ENCODE data around the gene KL. TPM values are rescaled to one million over a fixed set of nuclear protein-coding genes. Genes with fewer than 3 reads are reported as not detected.

The KL gene
- total and polyA plus RNA-seq, 10 of the 15 experiments (the other 5 are each of a cell fraction or from before 2014, with no cell fraction given): 0.08 to 2.1 (median 1.4) TPM

DNA sequence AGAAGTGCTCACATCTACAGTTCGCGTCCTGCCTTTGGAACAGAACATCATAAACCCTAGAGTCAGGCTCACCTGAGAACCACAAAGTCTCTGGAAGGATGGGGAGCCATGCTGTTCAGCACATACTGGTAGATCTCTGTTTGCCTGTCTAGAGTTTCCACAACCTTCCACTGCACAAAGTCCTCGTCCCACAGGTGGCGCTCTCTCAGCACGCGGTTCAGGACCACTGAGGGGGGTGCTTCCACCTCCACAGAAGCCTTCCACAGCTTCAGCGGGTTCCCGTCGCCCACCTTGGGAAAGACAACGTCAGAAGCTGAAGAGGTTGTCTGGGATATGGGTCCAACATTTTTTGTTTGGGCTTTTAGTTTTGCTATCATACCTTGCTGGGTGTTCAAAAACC, 93.6 kb downstream of the KL start (continued):
- TF ChIP-seq, protein P1, sequence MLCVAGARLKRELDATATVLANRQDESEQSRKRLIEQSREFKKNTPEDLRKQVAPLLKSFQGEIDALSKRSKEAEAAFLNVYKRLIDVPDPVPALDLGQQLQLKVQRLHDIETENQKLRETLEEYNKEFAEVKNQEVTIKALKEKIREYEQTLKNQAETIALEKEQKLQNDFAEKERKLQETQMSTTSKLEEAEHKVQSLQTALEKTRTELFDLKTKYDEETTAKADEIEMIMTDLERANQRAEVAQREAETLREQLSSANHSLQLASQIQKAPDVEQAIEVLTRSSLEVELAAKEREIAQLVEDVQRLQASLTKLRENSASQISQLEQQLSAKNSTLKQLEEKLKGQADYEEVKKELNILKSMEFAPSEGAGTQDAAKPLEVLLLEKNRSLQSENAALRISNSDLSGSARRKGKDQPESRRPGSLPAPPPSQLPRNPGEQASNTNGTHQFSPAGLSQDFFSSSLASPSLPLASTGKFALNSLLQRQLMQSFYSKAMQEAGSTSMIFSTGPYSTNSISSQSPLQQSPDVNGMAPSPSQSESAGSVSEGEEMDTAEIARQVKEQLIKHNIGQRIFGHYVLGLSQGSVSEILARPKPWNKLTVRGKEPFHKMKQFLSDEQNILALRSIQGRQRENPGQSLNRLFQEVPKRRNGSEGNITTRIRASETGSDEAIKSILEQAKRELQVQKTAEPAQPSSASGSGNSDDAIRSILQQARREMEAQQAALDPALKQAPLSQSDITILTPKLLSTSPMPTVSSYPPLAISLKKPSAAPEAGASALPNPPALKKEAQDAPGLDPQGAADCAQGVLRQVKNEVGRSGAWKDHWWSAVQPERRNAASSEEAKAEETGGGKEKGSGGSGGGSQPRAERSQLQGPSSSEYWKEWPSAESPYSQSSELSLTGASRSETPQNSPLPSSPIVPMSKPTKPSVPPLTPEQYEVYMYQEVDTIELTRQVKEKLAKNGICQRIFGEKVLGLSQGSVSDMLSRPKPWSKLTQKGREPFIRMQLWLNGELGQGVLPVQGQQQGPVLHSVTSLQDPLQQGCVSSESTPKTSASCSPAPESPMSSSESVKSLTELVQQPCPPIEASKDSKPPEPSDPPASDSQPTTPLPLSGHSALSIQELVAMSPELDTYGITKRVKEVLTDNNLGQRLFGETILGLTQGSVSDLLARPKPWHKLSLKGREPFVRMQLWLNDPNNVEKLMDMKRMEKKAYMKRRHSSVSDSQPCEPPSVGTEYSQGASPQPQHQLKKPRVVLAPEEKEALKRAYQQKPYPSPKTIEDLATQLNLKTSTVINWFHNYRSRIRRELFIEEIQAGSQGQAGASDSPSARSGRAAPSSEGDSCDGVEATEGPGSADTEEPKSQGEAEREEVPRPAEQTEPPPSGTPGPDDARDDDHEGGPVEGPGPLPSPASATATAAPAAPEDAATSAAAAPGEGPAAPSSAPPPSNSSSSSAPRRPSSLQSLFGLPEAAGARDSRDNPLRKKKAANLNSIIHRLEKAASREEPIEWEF (IDR thresholded peaks at IDR 0.05; ENCODE audit: insufficient replicate concordance, low read depth, low read length): no peak
- TF ChIP-seq CBFB (IDR thresholded peaks at IDR 0.05; ENCODE audit: low read depth) (no peak), IRF4 (IDR thresholded peaks at IDR 0.05; ENCODE audit: low read depth, low read length) (no peak), KDM1A (IDR thresholded peaks at IDR 0.05; ENCODE audit: borderline replicate concordance) (no peak), SREBF2 (IDR thresholded peaks at IDR 0.05; ENCODE audit: low read length) (no peak), RAD21 (IDR thresholded peaks at IDR 0.05; ENCODE audit: insufficient read depth, low read depth, low read length) (peak; percentile 60), ATF7 (IDR thresholded peaks at IDR 0.05; ENCODE audit: low read depth) (no peak), NBN (IDR thresholded peaks at IDR 0.05) (peak; percentile 48; the same call in 1 of the 2 replicates), SPI1 (IDR thresholded peaks at IDR 0.05; ENCODE audit: borderline replicate concordance, insufficient read depth, low read depth, low read length) (no peak), SUPT20H (IDR thresholded peaks at IDR 0.05; ENCODE audit: borderline replicate concordance, control insufficient read depth, low read depth, low read length) (no peak), POLR2A (IDR thresholded peaks at IDR 0.05; ENCODE audit: low read depth, low read length) (peak; percentile 50), CREB1 (IDR thresholded peaks at IDR 0.05; ENCODE audit: low read depth) (no peak), ESRRA (IDR thresholded peaks at IDR 0.05; ENCODE audit: low read length) (no peak), MYC (IDR thresholded peaks at IDR 0.05; ENCODE audit: insufficient read depth, insufficient read length, insufficient replicate concordance, low read length, severe bottlenecking) (peak; percentile 38), YBX1 (IDR thresholded peaks at IDR 0.05) (no peak)
- TF ChIP-seq, protein P2, sequence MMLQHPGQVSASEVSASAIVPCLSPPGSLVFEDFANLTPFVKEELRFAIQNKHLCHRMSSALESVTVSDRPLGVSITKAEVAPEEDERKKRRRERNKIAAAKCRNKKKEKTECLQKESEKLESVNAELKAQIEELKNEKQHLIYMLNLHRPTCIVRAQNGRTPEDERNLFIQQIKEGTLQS (IDR thresholded peaks at IDR 0.05; ENCODE audit: borderline replicate concordance, extremely low read depth, low read depth, low read length): no peak
- TF ChIP-seq, protein P3, sequence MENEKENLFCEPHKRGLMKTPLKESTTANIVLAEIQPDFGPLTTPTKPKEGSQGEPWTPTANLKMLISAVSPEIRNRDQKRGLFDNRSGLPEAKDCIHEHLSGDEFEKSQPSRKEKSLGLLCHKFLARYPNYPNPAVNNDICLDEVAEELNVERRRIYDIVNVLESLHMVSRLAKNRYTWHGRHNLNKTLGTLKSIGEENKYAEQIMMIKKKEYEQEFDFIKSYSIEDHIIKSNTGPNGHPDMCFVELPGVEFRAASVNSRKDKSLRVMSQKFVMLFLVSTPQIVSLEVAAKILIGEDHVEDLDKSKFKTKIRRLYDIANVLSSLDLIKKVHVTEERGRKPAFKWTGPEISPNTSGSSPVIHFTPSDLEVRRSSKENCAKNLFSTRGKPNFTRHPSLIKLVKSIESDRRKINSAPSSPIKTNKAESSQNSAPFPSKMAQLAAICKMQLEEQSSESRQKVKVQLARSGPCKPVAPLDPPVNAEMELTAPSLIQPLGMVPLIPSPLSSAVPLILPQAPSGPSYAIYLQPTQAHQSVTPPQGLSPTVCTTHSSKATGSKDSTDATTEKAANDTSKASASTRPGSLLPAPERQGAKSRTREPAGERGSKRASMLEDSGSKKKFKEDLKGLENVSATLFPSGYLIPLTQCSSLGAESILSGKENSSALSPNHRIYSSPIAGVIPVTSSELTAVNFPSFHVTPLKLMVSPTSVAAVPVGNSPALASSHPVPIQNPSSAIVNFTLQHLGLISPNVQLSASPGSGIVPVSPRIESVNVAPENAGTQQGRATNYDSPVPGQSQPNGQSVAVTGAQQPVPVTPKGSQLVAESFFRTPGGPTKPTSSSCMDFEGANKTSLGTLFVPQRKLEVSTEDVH (IDR thresholded peaks at IDR 0.05; ENCODE audit: low read depth, partially characterized antibody): no peak
- TF ChIP-seq, protein P4, sequence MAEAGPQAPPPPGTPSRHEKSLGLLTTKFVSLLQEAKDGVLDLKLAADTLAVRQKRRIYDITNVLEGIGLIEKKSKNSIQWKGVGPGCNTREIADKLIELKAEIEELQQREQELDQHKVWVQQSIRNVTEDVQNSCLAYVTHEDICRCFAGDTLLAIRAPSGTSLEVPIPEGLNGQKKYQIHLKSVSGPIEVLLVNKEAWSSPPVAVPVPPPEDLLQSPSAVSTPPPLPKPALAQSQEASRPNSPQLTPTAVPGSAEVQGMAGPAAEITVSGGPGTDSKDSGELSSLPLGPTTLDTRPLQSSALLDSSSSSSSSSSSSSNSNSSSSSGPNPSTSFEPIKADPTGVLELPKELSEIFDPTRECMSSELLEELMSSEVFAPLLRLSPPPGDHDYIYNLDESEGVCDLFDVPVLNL (IDR thresholded peaks at IDR 0.05; ENCODE audit: low read depth, low read length): no peak
- TF ChIP-seq, protein P5, sequence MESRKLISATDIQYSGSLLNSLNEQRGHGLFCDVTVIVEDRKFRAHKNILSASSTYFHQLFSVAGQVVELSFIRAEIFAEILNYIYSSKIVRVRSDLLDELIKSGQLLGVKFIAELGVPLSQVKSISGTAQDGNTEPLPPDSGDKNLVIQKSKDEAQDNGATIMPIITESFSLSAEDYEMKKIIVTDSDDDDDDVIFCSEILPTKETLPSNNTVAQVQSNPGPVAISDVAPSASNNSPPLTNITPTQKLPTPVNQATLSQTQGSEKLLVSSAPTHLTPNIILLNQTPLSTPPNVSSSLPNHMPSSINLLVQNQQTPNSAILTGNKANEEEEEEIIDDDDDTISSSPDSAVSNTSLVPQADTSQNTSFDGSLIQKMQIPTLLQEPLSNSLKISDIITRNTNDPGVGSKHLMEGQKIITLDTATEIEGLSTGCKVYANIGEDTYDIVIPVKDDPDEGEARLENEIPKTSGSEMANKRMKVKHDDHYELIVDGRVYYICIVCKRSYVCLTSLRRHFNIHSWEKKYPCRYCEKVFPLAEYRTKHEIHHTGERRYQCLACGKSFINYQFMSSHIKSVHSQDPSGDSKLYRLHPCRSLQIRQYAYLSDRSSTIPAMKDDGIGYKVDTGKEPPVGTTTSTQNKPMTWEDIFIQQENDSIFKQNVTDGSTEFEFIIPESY (IDR thresholded peaks at IDR 0.05): no peak

All from GM12878 (cell line).